Activated CD8-positive, alpha-beta memory T cell treated with anti-CD3 and anti-CD28 coated beads, Interleukin-2, amount 50 U/mL, for 24 hours (primary cell): Measurements from ENCODE around the gene EHBP1L1.
A peak's percentile ranks its signal among the peaks of the same experiment; 100 is the strongest.
"Not testable (repeated sequence)": the region's sequence is repeated elsewhere in the genome, so short reads cannot be mapped to it uniquely, and the experiment has no call there.

ENCODE experiments used
- DNase-seq: peaks from one replicate; pipeline ENCODE4 v3.0.0-alpha.2; 2020; ENCODE audit errors: extremely low read depth

Gene EHBP1L1

GRCh38 chr11:65560555-65561418, 15.1 kb upstream of the EHBP1L1 start:
- DNase-seq, result no peak

DNA sequence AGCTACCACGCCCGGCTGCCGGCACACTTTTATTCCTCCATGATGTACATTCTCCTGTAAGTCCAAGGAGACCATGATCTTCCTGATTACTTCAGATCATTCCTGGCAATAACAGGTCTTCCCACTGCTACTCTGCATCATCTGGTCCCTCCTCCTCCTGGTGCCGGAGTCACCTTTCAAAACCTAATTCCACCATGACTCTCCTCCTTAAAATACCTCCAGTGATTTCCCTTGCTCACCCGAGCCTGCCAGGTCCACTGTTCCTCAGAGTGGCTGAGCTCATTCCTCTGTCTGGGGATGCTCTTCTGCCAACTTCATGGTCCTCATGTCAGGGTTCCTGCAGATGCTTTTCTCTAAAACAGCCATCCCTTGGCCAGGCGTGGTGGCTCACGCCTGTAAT, 13.8 kb upstream of the EHBP1L1 start:
- no peak for DNase-seq

- no peak for DNase-seq
Observed at GRCh38 chr11:65562788-65563187, 13.1 kb upstream of the EHBP1L1 start.

DNA sequence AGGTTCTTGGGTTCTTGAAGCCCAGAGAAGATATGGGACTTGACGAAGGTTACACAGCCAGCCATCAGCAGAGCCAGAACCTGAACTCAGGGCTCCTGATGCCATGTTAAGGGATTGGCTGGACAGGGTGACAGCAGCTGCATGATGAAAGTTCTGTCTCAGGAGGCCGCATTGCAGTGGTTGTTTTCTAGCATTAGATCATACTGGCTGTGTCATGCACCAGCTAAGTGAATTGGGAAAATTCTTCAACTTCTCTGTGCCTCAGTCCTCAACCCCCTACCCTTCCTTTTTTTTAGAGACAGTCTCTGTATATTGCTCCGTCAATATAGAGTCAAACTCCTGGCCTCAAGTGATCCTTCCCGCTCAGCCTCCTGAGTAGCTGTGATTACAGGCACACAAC, 12.3 kb upstream of the EHBP1L1 start:
- no peak for DNase-seq

- DNase-seq, result not testable (repeated sequence)
Observed at GRCh38 chr11:65564879-65565559, 10.8 kb upstream of the EHBP1L1 start.

- no peak for DNase-seq
Observed at GRCh38 chr11:65565624-65566453, 10.0 kb upstream of the EHBP1L1 start.

- DNase-seq, result peak; percentile 42
Observed at GRCh38 chr11:65569164-65569972, 6.5 kb upstream of the EHBP1L1 start.

- DNase-seq, result peak; percentile 96
Observed at GRCh38 chr11:65569973-65570918, 5.6 kb upstream of the EHBP1L1 start, which contains the start of gene ZNRD2. Gene ZNRD2 (plus strand): TSS chr11:65570477. CDS start chr11:65570492, 15 bp downstream.

- DNase-seq, result no peak
Observed at GRCh38 chr11:65571420-65571819, 4.4 kb upstream of the EHBP1L1 start.

GRCh38 chr11:65571940-65572339, 3.9 kb upstream of the EHBP1L1 start:
- no peak for DNase-seq

GRCh38 chr11:65572356-65573051, 3.3 kb upstream of the EHBP1L1 start, which contains the start of gene FAM89B:
Gene FAM89B (plus strand): TSS chr11:65572538. CDS start chr11:65572670, 132 bp downstream.
- peak; percentile 70 for DNase-seq

DNA sequence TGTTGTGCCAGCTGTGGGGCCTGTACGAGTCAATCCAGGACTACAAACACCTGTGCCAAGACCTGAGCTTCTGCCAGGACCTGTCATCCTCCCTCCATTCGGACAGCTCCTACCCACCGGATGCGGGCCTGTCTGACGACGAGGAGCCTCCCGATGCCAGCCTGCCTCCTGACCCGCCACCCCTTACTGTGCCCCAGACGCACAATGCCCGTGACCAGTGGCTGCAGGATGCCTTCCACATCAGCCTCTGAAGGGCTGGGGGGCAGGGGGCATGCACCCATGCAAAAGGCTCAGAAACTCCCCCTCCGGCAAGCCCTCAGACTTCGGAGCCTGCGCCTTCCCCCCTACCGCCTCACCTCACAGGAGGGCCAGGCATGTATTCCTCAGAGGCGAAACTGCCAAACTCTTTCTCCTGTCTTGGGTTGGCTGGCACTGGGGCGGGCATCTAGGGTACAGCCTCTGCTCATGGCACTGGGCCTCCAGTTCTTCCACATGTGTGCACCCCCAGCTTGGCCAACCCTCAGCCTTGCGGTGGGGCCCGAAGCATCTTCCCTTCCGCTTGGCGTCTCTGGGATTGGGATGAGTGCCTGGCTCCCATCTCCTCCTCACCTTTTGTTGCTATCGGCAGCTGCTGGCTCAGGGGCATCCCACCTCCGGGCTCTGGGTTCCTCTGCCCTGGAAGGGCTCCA, 2.3 kb upstream of the EHBP1L1 start:
- no peak for DNase-seq

GRCh38 chr11:65574109-65574810, 1.6 kb upstream of the EHBP1L1 start:
- DNase-seq, result peak; percentile 70

- no peak for DNase-seq
Observed at GRCh38 chr11:65574811-65575567, 864 bp upstream of the EHBP1L1 start.

GRCh38 chr11:65576232-65576866, 496 bp downstream of the EHBP1L1 start:
- DNase-seq, result no peak

DNA sequence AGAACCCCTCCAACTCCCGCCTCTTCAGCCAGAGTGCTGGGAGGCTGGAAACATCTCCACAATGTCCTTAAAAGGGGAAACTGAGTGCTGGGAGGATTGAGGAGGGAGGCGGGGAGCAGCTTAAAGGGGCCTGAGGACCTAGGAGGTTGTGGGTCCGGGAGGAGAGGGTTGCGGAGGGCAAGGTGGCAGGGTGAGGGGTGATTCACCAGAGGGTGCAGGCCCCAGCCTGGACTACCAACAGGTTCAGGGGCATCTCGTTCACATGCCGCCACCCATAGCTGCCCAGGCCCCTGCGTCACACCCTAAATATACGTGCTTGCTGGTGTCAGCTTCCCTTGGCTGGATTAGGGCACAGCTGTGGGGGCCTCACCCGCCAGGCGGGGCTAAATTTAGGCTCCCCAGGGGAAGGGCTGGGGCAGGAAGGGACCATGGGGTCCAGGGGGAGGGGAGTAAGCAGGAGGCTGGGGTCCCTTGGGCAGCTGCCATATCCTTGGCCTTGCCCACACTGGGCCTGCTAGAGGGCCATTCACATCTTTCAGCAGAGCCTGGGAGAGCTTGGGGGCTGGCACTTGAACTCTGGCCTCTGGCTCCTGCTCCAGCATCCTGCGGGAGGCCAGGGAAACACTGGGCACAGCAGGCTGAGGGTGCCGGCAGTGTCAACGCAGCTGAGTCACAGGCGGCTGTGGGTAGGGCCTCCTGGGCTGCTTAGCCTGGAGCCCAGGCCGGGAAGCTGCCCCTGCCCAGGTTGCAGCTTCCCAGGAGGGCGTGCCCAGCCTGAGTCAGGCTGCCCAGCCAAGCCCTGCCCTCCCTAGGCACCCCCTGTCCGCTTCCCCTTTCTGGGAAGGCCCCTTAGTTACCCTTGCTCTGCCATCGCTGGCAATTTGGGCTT, 1.3 kb downstream of the EHBP1L1 start:
- no peak for DNase-seq
